GM18858 (cell line): ENCODE measurements around the gene TYW1B.
"Not testable (repeated sequence)": the region's sequence is repeated elsewhere in the genome, so short reads cannot be mapped to it uniquely, and the experiment has no call there.

Experiments used
- ATAC-seq: cut with Tn5 transposase; IDR thresholded peaks from one replicate; pipeline ENCODE4 v1.9.1; 2021; ENCODE audit not compliant: unreplicated experiment

Gene TYW1B

GRCh38 chr7:72816370-72817157 lies 11.4 kb downstream of the TYW1B start:
- ATAC-seq: not testable (repeated sequence)

DNA sequence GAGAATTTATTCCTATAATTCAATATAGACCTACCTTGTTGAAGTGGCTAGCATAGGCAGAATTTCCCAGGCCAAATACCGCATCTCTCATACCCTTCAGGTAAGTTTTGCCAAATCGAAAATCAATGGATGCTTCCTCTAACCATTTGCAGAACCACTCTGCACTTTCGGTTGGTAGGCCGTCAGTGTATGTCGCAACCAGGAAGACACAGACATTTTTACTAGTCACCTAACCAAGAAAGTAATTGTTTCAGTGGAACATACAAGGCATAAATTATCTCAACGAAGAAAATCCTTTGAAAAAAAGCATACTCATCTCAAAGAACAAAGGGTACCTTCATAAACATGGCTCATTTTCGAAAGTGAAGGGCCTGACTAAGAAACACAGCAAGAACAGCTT lies 17.6 kb downstream of the TYW1B start:
- ATAC-seq: not testable (repeated sequence)

DNA sequence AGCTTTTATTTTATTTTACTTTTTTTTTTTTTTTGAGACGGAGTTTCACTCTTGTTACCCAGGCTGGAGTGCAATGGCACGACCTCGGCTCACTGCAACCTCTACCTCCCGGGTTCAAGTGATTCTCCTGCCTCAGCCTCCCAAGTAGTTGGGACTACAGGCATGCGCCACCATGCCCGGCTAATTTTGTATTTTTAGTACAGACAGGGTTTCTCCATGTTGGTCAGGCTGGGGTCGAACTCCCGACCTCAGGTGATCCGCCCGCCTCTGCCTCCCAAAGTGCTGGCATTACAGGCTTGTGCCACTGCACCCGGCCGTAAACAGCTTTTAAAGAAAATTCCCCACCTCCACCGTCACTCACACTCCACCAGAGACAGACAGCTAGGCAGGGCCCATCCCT lies 19.5 kb downstream of the TYW1B start:
- not testable (repeated sequence) for ATAC-seq

DNA sequence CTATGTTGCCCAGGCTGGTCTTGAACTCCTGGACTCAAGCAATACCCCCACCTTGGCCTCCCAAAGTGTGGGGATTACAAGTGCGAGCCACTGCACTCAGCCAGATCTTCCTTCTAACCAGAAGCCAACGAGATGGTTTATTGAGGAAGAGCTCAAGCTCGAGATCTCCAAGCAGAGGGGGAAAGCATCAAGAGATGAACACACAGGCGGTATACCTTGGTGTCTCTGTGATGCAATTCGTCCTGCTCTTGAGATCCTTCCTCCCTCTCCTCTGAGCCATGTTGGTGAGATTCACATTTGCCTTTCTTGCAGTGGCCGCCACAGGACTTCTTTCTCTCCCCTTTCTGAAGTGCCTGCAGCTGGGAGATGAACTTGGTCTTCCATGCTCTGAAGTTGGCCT lies 21.1 kb downstream of the TYW1B start:
- ATAC-seq: not testable (repeated sequence)

GRCh38 chr7:72805526-72806494 lies 22.2 kb downstream of the TYW1B start:
- ATAC-seq: no peak

DNA sequence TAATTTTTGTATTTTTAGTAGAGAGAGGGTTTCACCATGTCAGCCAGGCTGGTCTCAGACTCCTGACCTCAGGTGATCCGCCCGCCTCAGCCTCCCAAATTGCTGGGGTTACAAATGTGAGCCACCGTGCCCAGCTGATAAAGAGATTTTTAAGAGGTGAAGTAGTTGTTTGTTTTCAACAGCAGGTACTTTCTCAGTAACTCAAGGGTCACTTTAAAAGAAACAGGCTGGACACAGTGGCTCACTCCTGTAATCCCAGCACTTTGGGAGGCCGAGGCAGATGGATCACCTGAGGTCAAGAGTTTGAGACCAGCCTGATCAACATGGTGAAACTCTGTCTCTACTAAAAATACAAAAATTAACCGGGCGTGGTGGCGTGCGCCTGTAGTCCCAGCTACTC lies 24.2 kb downstream of the TYW1B start:
- ATAC-seq: not testable (repeated sequence)

GRCh38 chr7:72801564-72801963 lies 26.4 kb downstream of the TYW1B start:
- not testable (repeated sequence) for ATAC-seq

GRCh38 chr7:72795401-72795800 lies 32.6 kb downstream of the TYW1B start:
- ATAC-seq: not testable (repeated sequence)

GRCh38 chr7:72793791-72794190 lies 34.2 kb downstream of the TYW1B start:
- no peak for ATAC-seq

DNA sequence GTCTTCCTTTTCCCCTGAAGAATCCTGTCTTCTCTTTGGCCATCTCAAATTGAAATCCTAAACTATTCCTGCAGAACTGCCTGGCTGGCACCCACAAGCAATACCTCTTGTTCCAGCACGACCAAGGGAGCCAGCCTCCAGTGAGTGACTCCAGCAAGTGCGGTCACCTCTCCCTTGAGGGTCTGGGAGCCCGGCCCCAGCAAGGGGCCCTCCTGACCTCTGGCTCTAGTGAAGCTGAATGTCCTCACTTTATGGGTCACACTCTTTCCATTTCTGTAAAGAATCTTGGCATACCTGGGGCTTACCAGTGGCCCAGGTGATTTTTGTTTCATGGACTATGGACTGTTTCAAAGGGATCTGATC lies 37.3 kb downstream of the TYW1B start:
- not testable (repeated sequence) for ATAC-seq

GRCh38 chr7:72790048-72790697 lies 37.8 kb downstream of the TYW1B start:
- ATAC-seq: not testable (repeated sequence)

- no peak for ATAC-seq
Observed at GRCh38 chr7:72785166-72785955, 42.6 kb downstream of the TYW1B start.

GRCh38 chr7:72783601-72784370 lies 44.2 kb downstream of the TYW1B start:
- not testable (repeated sequence) for ATAC-seq

DNA sequence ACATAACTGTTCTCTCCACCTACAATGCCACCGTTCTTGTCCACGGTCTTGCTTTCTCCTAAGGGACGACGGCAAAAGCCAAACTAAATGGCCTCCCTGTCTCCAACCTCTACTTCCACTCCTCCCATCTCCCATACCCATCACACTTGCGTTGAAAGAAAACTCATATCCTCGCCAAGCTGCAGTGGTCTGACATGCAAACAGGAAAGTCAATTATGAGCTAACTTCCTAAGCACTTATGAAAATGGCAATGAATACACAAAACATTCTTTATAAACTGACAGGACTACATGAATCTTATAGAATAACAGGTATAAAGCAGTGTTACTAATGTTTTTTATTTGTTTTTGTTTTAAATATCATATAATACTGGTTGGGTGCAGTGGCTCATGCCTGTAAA lies 46.4 kb downstream of the TYW1B start:
- no peak for ATAC-seq

- no peak for ATAC-seq
Observed at GRCh38 chr7:72781161-72781560, 46.8 kb downstream of the TYW1B start.

GRCh38 chr7:72780289-72780894 lies 47.6 kb downstream of the TYW1B start:
- ATAC-seq: not testable (repeated sequence)

- not testable (repeated sequence) for ATAC-seq
Observed at GRCh38 chr7:72777167-72777566, 50.8 kb downstream of the TYW1B start.

DNA sequence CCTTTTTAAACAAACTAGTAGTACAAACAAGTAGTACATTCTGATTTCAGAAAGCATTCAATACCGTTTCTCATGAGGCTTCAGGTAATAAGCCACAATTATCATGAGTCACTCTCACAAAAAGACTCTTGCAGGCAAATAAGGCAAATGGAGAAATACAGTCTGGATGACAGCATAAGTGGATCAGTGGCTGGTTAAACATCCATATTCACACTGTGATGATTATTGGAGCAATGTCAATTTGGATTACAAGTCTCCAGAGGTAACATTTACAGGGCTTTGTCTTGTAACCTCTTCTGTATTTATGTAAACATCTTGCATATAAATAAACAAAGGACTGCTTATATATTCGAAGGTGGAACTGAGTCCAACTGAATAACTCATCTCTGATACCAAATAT lies 55.4 kb downstream of the TYW1B start:
- ATAC-seq: not testable (repeated sequence)

GRCh38 chr7:72766994-72767393 lies 61.0 kb downstream of the TYW1B start:
- not testable (repeated sequence) for ATAC-seq
